CMK (cell line): ENCODE data around the gene CLCA1.

Source experiments
- DNase-seq: peaks from one replicate; pipeline ENCODE4 v3.0.0-alpha.2; 2010; ENCODE audit warnings: low read depth

CLCA1 gene

DNA sequence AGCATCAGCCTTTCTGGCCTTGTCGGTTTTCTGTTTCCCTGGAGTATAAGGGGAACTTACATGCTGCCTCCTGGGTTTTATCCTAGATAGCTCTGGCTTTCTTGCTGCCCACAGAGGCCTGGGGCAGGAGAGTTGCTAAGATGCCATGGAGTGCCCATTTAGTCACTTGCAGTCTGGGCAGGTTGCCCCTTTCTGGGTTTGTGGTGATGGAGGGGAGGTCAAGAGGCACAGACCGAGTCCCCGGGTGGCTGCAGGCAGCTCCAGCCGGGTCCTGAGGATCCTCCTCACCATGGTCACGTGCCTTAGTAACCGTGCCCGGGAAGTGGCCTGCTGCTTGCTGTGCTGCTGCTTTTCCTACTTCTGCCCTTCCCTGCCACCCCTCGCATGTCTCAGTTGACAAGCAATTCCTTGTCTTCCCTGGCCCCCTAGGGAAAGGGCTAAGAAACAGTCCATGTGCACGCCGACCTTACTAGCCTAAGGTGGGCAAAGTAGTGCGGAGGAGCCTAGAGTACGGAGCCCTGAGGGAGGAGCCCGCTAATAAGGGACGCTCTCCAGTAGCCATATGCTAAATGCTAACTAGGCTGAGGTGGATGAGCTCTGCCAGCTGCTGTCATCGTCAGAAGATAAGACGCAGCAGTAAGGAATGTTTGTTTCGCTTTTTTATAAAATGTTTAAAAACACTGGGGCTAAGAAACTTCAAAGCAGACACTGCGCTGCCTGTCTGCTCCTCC is 34.8 kb downstream of the CLCA1 start:
- no peak for DNase-seq

DNA sequence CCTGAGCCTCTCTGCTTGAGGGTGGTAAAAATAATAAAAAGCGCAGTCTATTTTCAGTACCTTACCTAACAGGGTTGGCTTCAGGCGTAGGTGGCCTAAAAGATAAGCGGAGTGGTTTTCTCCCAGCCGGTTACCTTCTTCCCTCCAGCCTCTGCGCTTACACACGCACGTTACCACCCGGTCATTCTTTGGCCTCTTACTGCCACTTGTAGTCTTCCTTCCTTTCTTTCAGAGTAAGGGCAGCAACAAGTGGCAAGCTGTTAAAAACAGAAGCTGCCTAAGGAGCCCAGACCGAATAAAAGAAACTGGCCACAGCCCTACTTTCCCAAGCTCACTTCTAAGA is 35.4 kb downstream of the CLCA1 start:
- no peak for DNase-seq

DNA sequence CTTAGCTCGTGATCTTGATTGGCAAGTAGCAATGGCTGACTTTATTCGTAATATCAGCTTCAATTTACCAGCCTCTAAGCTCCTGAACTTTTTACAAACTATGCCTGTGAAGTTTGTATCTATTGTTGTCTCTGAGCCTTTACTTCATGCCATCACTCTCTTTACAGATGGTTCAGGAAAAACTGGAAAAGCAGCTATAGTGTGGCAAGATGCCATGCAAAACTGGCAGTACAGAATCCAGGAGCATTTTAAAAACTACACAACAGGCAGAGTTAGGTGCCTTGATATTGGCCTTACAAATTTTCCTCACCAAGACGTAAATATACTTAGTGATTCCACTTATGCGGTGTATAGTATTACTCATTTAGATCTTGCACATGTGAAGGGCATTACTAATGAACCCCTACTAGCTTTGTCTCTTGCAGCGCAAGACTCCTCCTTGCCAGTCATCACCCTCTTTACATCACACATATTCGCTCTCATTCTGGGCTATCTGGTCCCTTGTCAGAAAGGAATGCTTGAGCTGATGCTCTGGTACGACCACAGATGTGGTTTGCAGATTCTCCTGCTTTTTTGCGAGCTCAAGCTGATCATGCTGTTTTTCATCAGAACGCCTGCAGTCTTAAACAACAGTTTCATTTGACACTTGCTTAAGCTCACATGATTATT is 36.3 kb downstream of the CLCA1 start:
- no peak for DNase-seq

DNA sequence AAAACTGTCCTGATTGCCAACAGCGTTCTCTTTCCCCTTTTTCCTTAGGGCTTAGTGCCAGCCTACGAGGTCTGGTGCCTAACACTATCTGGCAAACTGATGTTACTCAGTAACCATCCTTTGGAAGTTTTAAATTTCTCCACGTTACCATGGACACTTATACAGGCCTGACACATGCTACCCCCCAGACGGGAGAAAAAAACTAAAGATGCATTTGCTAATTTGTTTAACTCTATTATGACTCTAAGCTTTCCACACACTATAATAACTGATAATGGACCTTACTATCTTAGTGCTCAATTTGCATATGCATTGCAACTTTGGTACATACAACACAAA is 36.8 kb downstream of the CLCA1 start:
- DNase-seq: no peak

DNA sequence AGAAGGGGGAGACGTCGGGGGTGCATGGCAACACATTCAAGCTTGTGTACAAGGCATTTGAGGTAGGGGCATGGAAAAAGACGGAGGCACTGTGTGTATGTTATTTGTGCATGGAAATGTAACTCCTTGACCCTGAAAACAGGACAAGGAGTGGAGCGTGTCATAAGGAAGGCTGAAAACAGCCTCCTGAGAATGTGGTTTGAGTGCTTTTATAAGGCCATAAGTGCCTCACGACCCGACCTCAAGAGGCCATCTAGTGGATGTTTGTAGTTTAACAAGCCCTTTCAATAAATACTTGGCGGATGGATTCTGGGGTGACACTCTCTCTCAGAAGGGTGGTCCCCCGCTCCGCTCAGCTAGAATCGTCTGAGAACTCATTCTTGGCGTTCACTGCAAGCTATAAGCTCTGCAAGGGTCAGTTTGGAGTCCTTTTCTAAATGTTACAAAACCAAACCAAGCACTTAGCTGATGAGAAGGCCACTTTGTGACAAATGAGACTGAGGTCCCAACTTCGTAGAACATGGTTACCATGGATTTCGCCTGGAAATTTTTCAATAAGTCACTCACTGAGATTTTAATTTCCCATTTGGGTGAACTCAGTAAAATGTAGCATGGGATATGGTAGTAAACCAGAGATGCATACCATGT is 39.3 kb downstream of the CLCA1 start:
- no peak for DNase-seq

DNA sequence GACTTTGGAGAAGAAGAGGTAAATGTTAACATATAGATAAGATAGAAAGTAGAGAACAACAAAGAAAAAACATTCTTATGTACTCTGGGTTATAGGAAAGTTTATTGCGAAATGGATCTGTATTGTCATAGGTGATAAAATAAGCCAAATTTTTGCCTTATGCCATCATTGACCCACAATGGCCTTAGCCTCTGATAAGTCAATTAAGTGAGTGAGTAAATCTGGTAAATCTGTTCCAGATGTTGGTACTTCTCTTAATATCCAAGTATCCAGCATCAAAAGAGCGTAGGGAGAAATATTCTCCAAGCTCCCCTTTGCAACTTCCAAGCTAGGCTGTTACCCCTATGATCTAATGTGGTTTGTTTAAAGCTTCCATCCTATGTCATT is 39.8 kb downstream of the CLCA1 start:
- DNase-seq: no peak

DNA sequence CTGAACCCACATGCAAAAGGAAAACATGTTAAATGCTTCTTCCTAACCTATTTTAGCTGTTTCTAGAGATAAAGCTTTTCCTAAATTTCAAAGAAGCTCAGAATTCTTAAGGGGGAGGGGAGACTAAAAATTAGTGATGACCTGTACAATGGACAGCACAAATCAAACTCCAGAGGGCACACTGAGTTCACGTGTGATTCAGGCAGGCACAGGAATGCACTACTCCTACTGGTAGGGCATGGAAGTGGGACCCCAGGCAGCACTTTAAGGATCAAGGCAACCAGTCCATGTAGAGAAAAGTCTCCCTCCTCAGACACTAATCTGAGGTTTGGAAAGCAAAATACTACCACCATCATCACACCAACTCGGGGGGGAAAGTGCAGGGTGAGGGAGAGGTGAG is 46.9 kb downstream of the CLCA1 start:
- DNase-seq: peak; percentile 18

DNA sequence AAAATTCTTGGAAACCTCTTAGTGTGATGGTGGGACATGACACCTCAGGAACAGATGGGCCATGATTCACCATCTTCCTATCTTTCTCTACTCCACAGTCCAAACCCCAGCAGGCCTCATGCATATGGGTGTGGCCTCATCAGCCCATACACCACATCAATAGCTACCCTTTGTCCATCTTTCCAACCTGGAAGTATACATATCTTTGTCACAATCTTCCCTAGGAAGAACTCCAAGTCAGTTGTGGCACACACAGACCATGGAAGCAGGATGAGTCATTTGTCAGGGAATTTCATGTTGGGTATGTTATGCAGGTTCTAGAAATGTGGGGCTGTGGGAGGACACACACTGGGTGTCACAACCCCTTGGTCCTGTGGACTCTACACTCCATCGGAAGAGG is 47.6 kb downstream of the CLCA1 start:
- no peak for DNase-seq

DNA sequence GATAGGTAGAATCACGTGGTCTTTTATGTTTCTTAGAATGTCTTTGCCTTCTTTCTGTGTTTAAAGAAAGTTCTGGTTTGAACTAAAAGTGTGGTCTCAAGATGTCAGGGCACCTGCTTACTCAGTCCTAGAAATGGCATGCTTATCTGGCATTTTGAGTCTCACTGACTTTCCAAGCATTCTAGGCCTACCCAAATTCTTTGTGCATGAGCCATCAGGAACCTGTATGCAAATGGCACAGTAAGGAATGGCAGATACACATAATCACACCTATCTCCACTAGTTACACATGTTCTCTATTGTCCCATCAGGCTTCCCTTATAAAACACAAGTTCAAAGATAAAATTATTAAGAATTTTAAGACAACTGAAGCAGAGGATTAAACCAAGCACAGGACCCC is 48.6 kb downstream of the CLCA1 start:
- DNase-seq: no peak

DNA sequence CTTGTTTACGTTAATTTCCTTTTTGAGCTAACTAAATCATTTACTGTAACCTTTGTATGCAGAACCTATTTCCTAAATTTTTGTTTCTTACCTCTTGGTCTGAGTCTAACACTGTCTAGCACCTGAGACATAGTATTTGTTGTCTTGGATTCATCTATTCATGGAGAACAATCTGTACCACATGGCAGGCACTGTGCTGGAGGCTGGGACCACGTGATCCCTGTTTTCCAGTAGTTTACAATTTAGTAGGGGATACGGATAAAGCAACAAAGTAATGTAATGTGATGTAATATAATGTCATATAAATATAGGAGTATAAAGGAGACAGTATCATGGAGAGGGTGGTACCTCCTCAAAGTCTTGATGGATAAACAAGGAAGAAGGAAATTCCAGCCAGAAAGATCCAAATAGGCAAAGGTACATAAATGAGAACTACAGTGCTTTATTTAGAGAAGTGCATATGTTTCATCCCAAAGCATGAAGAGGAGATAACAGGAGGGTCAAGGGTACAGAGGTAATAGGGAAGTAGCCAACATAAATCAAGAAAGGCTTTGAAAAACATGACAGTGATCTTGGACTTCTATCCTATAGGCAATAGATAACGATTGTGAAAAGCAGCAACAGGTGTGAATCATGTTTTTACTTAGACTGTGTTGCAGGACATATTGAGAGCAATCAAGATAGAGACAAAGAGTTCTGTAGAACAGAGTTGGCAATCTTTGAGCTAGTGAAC is 52.2 kb downstream of the CLCA1 start:
- no peak for DNase-seq

DNA sequence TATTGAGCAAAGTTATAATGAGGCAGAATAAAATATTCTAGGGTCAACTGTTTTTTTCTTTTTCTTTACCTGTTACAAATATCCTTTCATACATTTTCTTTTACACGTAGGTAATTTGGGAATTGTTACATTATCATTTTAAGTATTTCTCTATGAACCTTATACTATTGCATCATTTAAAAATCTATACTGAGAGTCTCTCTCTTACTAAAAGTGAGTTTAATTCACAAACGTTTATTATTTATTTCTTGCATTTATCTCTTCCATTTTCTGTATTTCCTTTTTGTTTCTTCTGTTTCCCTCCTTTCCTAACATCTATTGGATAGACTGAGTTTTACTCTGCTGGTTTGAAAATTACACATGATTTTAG is 52.8 kb downstream of the CLCA1 start:
- no peak for DNase-seq

DNA sequence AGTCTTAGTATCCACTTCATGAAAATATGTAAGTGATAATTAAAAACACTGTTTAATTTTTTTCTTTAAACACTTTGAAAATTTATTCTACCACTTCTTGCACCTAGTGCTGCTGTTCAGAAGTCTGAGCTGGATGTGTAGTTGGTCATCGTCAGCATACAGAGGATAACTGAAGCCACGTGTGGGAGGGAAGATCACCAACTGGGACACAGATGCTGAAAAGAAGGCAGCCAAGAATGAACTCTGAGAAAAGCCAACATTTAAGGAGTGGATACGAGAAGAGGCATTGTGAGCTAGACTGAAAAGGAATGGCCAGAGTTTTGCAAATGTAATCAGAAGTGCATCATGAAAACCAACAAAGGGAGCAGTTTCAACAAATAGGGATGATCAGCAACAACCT is 53.5 kb downstream of the CLCA1 start:
- DNase-seq: no peak

DNA sequence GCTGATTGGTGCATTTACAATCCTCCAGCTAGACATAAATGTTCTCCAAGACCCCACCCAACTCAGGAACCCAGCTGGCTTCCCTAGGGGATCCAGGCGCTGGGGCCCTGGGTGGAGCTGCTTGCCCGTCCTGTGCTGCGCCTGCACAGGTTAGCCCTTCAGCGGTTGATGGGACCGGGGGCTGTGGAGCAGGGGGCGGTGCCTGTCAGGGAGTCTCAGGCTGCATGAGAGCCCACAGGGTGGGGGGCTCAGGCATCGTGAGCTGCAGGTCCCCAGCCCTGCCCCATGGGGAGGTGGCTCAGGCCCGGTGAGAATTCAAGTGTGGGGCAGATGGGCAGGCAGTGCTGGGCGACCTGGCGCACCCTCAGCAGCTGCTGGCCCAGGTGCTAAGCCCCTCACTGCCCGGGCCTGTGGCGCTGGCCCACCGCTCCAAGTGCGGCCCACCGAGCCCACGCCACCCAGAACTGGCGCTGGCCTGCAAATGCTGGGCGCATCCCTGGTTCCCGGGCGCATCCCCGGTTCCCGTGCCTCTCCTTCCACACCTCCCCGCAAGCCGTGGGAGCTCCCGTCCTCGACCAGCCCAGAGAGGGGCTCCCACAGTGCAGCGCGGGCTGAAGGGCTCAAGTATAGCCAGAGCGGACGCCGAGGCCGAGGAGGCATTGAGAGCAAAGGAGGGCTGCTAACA is 55.1 kb downstream of the CLCA1 start:
- no peak for DNase-seq

DNA sequence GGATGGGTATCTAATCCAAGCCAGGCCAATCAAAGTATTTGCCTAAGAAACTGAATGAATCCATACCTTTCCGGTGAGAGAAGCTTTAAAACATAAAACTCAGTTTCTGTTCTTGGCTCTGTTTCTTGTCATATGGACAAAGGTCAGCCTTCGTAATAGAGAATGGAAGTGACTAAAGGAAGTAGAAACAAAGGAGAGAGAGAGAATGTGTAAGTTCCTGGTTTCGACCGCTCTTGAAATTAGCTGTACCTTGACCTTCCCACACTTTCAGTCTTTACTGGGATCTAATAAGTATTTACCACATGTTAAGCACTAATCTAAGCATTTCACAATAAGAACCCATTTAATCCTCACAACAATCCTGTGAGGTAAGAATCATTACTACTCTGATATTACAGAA is 58.6 kb downstream of the CLCA1 start:
- DNase-seq: no peak

DNA sequence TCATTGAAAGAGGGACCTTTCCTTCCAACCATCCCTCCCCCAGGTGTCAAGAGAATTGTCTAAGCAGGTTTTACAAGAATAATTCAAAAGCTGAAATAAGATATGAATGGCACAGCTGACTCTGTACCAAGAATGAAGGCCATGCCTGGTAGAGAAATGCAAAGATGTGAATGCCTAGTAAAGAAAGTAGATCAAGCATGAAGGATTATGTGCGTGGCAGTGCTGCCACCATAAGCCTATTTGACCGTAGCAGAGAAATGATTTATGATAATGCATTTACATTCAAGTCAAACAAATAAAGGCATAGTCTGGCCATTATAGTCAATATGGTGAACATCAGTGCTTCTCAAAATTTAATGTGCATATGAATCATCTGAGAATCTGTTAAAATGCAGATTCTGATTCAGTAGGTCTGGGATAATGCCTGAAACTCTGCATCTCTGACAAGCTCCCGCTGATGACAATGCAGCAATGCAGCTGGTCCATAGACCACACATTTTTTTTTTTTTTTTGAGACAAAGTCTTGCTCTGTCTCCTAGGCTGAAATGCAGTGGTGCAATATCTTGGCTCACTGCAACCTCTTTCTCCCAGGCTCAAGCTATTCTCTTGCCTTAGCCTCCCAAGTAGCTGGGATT is 61.6 kb downstream of the CLCA1 start:
- no peak for DNase-seq

DNA sequence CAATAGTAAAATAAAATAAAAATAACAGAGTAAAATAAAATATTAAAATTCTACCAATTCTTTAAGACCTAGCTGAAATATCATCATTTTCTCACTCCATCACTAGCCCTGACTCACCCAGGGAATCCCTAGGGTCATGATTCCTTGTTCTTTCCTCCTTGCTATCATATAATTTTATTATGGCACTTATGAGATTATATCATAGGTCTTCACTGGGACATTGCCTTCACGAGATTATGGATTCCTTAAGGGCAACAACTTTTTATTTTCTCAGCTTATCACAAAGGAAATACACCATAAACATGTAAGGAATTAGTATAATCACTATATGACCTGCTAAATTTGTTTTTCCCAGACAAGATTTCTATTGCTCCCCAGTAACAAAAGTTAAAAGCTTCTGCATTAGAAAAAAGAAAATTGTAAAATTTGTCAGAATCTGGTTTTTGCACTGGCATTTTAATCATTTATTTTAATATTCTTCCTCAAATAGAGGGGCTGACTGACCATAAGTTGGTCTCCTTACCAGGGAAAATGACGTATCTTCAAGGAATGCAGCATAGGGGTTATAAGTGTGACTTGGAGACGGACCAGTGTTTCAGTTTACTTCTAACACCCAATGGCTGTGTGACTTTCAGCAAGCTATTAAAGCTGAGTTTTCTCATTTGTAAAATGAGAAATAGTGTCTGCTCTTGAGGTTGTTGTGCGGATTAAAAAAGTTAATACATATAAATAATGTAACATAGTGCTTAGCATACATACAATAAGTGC is 69.4 kb downstream of the CLCA1 start:
- no peak for DNase-seq

DNA sequence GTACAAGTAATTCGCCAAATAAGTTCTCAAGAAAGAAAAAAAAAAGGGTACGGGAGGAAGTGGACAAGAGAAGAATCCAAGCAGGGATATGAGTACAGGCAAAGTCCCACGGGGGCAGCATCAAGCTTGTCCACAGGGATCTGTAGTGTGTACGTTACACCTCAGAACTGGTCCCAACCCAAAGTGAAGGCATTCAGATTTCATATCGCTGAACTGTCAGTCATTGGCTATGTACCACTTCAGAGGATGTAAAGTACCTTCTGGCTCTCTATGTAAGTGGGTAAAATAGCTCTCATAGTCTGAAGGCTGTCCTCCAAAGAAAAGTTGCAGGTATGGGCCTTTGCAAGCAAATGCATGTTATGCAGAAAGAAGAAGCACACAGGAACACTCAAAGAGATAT is 70.0 kb downstream of the CLCA1 start:
- no peak for DNase-seq

DNA sequence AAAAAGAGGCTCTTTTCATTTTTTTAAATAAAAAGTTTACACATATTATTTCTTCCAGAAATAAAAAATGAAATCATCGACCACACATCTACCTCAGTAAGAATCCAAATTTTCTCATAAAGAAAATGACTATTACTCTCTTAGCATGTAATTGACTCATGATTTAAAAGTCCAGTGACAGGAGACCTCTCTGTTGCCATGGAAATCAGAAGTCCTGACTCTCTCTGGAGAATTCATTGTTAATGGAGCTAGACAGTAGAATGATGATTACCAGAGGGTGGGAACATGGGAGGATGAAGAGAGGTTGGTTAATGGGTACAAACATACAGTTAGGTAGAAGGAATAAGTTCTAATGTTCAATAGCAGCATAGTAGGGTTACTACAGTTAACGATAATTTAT is 73.1 kb downstream of the CLCA1 start:
- DNase-seq: no peak

DNA sequence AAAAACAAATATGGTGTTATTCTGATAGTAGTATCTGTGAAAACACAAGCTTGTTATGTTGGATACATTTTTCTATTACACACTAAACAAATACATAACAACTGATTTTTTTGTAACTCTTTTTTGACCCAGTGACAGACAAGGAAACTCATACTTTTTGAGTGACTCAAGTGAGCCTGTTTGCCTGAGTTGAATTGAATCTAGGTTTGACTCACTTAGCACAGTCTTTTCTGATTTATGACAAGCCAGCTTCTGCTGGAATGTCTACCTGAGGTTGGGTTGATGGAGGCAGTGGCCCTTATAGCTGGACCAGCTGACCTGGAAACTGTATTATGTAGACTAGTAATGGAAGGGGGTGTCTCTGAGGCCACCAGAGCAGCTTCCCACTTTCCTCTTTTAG is 73.9 kb downstream of the CLCA1 start:
- no peak for DNase-seq

DNA sequence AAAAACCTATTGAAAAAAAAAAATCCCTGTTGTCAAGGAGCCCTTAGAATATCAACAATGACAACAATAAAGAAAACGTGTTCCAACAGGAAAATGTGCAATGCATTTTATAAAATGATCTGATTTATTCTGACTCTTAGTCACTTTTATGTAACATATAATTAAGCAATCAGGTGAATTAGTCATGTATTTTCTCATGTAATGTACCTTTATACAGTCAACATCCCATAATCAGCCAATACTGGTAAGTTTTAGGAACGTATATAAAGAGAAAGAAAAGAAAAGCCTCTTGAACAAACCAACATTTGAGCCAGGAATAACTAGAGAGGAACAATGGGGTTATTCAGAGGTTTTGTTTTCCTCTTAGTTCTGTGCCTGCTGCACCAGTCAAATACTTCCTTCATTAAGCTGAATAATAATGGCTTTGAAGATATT is 78.1 kb downstream of the CLCA1 start, which contains the start of gene CLCA4:
TSS of gene CLCA4 (plus strand) at position 292 of the 435 bp plus-strand sequence. CDS start at position 334, 42 bp downstream.
- DNase-seq: no peak

DNA sequence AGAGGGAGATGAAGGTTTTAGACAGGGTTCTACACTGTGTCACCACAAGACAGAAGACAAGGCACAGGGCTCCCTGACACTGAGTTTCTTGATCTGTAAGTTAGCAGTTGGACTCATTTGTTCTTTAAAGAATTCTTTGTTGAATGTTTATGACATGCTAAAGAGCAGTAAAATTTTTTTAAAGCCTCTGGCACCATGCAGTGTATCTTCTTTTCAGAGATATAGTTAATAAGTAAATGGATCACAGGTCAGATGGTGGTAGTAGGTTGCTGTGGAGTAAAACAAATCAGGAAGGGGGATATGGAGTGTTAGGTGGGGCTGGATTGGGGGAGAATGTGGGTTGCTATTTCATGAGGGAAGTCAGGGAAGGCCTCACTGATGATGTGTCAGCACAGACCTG is 80.1 kb downstream of the CLCA1 start:
- no peak for DNase-seq
